Activated CD4-positive, CD25-positive, alpha-beta regulatory T cell treated with anti-CD3 and anti-CD28 coated beads, Interleukin-2, amount 50 U/mL, for 16 hours (primary cell): ENCODE data around the gene MYH2.

Experiments
- DNase-seq: peaks from one replicate; pipeline ENCODE4 v3.0.0-alpha.2; 2020; ENCODE audit warnings: low read depth, low spot score

MYH2 gene

DNA sequence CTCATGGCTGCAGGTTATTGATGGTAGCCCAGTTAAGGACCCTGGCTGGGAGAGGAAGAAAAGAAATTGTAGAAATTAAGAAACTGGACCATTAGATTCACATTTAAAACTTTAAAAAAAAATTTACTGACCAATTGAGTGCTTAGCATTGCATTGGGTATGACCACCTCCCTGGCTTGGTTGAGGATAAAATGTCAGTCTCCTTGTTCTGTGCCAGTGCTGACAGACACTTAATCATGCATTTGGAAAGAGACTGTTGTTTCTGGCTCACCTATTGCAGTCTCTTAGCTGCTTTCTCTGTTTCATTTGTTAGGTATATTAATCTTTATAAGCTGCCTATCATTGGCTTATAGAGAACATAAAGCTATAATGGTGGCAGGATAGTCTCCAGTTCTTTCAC lies 32.8 kb downstream of the MYH2 start:
- DNase-seq = no peak

DNA sequence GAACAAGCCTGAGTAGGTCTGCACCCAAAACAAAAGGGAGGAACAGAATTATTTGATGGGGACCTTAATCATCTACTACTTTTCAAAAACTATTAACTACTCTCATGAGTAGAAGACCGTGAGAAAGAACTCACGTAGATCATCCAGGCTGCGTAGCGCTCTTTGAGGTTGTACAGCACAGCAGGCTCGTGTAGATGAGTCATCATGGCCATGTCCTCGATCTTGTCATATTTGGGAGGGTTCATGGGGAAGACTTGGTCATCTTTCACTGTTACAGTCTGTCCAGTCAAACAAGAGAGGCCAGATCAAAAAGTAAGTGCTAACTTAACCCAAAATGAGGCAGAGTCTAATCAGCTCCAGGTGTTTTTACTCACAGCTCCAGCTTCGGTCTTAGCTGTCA lies 33.4 kb downstream of the MYH2 start:
- no peak for DNase-seq

DNA sequence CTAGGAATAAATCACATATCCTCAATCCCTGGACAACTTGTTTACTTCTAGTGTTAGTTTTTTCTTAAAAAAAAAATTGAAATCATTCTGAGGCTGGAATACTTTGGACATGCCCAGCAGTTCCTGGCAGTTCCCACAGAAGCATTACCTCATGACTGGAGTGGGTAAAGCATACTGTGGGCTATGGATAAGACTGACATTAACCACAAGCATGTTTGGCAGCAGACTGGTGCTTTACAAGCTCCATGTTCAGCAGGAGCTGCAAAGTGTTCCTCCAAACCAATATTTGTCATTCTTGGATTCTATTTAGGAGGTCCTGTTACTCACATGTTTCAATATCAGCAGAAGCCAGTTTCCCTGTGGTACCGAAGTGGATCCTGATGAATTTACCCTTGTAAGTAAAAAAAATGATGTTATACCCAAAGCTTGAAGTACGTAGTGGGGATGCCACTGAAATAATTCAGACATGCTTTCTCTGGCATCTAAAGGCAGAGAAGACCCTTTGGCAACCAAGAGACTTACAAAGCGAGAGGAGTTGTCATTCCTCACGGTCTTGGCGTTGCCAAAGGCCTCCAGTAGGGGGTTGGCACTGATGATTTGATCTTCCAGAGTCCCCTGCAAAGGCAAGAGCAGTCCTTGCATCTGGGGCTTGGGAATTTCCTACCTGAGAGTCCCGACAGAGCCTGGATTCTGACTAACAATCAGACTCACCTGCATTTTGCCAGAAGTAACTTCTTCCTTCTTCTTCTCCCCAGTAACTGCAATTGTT lies 36.0 kb downstream of the MYH2 start:
- DNase-seq = no peak

DNA sequence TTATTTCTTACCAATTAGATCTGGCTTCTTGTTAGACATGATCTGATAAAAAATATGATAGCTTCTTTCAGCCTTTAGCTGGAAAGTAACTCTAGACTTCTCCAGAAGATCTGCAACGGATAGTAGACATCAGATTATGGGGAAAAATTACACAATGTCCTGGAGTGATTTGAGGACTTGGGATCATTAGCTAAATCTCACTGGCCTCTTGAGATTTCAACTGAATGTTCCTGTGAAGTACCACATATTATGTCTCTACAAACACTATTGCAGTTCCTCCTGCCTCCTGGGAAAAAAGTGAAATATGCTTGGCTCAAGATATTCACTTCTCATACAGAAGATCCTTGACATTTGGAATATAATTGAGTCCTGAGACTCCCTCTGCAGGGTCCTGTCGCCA lies 36.6 kb downstream of the MYH2 start:
- no peak for DNase-seq

DNA sequence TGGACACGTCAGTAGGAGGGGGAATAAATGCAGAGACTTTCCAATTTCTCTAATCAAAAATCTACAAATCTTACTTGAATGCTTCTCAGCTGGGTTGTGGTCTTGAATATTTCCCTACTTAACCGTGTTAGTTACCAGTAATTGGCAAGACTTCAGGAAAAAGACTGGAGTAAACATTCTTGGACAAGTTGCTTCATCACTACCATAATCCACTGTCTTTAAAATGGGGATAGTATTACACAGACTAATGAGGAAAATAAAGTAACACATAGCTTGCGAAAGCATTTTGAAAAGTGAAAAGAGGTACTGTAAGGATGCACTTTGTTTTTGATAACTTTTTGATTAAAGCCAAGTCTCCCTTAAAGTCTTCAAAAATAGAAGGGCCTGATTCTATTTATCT lies 49.5 kb downstream of the MYH2 start:
- no peak for DNase-seq

DNA sequence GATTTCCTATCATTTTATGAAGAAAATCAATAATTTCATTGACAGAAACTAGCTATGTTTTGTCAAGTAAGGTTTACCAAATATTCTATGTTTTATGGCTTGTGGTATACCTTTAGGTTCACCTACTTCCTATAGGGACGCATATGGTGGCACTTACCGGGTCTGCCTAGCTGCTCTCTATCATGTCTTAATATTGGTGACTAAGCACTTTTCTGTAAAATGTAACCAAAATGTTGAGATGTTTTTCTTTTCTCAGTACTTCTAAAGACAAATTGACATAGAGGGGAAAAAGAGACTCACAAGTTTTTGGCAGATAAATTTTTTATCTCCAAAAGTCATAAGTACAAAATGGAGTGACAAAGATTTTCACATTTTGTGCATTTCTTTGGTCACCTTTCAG lies 57.5 kb downstream of the MYH2 start:
- no peak for DNase-seq

DNA sequence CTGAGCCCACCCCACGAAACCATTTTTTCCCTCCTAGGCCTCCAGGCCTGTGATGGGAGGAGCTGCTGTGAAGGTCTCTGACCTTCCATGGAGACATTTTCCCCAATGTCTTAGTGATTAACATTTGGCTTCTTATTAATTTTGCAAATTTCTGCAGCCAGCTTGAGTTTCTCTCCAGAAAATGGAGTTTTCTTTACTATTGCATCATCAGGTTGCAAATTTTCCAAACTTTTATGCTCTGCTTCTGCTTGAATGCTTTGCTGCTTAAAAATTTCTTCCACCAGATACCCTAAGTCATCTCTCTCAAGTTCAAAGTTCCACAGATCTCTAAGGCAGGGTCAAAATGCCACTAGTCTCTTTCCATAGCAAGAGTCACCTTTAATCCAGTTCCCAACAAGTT lies 67.2 kb downstream of the MYH2 start:
- no peak for DNase-seq

DNA sequence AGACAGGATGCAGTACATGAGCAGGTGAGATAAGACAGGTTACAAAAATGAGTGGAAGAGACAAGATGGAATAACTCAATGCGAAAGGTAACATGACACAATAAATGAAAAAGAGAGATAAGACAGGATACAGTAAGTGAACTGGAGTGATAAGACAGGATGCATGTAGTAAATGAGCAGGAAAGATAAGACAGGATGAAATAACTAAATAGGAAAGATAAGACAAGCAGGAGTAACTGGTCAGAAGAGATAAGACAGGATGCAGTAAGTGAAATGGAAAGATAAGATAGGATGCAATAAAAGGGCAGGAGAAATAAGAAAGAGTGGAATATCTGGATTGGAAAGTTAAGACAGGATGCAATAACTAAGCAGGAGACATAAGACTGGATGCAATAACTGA lies 71.8 kb downstream of the MYH2 start:
- no peak for DNase-seq

DNA sequence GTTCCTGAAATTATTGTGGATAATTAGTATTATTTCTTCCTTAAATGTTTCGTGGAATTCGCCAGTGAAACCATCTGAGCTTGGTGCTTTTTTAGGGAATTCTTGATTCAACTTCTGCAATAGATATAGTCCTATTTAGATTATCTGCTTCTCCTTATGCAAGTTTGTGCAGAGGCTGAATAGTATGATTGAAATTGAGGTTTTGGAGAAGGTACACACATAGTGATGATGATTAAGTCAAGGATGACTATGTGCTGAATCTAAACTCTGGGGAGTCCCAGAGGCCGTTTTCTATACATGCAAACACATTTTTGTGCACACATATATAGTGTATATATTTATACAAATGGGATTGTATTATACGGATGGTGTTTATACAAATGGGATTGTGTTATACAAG lies 74.9 kb downstream of the MYH2 start:
- DNase-seq = no peak

DNA sequence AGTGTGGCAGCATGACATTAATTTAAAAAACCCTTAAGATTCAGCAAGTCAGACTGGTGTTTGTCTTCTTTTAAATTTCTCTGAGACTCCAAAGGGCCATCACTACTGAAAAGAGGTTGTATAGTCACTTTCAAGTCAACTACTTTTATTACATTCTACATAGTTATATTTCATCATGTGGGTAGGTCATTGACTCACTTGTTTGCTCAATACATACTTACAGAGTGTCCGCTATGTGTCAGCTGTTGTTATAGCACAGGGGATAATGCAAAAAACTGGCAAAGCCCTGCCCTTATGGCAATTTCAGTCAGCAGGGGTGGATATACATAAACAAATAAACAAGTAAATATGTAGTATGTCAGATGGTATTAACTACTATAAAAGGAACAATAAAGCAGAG lies 77.6 kb downstream of the MYH2 start:
- no peak for DNase-seq
